CD14-positive monocyte (primary cell): ENCODE measurements around the gene CEBPG. TPM values are rescaled to one million over a fixed set of nuclear protein-coding genes. Genes with fewer than 3 reads are reported as not detected.

Source experiments
- DNase-seq, 3 donors: peaks; one replicate each; pipeline ENCODE4 v3.0.0-alpha.2; 2011 to 2022
- H2AFZ ChIP-seq: 2 replicates; pipeline ENCODE4 v1.6.0; 2012; ENCODE audit warnings: mild to moderate bottlenecking, low read depth, low read length, inconsistent platforms; ENCODE audit not compliant: insufficient read depth, poor library complexity, severe bottlenecking
- H3K27ac ChIP-seq, 2 donors: 1 replicate in 1 of 2; 2 replicates in 1 of 2; pipeline ENCODE4 v1.5.1; 2012 to 2013; ENCODE audit warnings: low read length in 2 of 2, control low read depth in 1 of 2, inconsistent platforms in 1 of 2, low read depth in 1 of 2, mild to moderate bottlenecking in 1 of 2
- H3K27me3 ChIP-seq, 2 donors: one replicate each; pipeline versions ENCODE4 v1.6.0 to v1.6.1; 2011 to 2013; ENCODE audit warnings: low read length in 2 of 2; ENCODE audit not compliant: control insufficient read depth in 2 of 2, insufficient read depth in 2 of 2
- H3K36me3 ChIP-seq, 2 donors: replicated peaks in 1 of 2; 1 replicate in 1 of 2; 2 replicates in 1 of 2; pipeline versions ENCODE4 v1.5.1 to v1.6.1; 2012 to 2013; ENCODE audit warnings: low read length in 2 of 2, control low read depth in 1 of 2, inconsistent platforms in 1 of 2, mild to moderate bottlenecking in 1 of 2; ENCODE audit not compliant: insufficient read depth in 2 of 2, control insufficient read depth in 1 of 2
- H3K4me1 ChIP-seq, 2 donors: 1 replicate in 1 of 2; 2 replicates in 1 of 2; pipeline versions ENCODE4 v1.5.1 to v1.6.1; 2012 to 2013; ENCODE audit warnings: low read length in 2 of 2, control low read depth in 1 of 2, inconsistent platforms in 1 of 2, mild to moderate bottlenecking in 1 of 2, moderate library complexity in 1 of 2; ENCODE audit not compliant: insufficient read depth in 2 of 2, control insufficient read depth in 1 of 2
- H3K4me2 ChIP-seq: replicated peaks from 2 replicates; pipeline ENCODE3; 2012; ENCODE audit warnings: low read length, moderate library complexity, mild to moderate bottlenecking; ENCODE audit not compliant: poor library complexity, severe bottlenecking; ENCODE audit errors: extremely low read depth
- H3K4me3 ChIP-seq, 3 experiments: fragments of 200-600 bp in 1 of 3; sonication (generic) in 1 of 3; replicated peaks in 1 of 3; 1 replicate in 2 of 3; 2 replicates in 1 of 3; pipeline ENCODE4 v1.5.1; 2011 to 2013; ENCODE audit warnings: low read length in 3 of 3, mild to moderate bottlenecking in 3 of 3, control low read depth in 2 of 3, low read depth in 2 of 3, inconsistent platforms in 1 of 3, moderate library complexity in 1 of 3
- H3K79me2 ChIP-seq: 2 replicates; pipeline ENCODE4 v1.6.0; 2012; ENCODE audit warnings: mild to moderate bottlenecking, control low read depth, inconsistent platforms, low read length, moderate library complexity; ENCODE audit not compliant: insufficient read depth
- H3K9ac ChIP-seq: 2 replicates; pipeline ENCODE4 v1.6.0; 2017; ENCODE audit warnings: low read length, mild to moderate bottlenecking; ENCODE audit not compliant: insufficient read depth, poor library complexity, severe bottlenecking
- H3K9me3 ChIP-seq, 2 donors: replicated peaks in 1 of 2; 1 replicate in 1 of 2; 2 replicates in 1 of 2; pipeline versions ENCODE4 v1.5.1 to v1.6.1; 2012 to 2013; ENCODE audit warnings: low read length in 2 of 2, control low read depth in 1 of 2; ENCODE audit not compliant: control insufficient read depth in 1 of 2, insufficient read depth in 1 of 2
- H4K20me1 ChIP-seq: 2 replicates; pipeline ENCODE4 v1.6.0; 2012; ENCODE audit warnings: mild to moderate bottlenecking, low read length, control low read depth, moderate library complexity; ENCODE audit not compliant: insufficient read depth
- H3K27ac Mint-ChIP-seq, 7 donors: one replicate each; pipeline ENCODE4 v1.8.0; 2020; ENCODE audit warnings: mild to moderate bottlenecking in 7 of 7, mixed read lengths in 7 of 7, moderate library complexity in 6 of 7, inconsistent platforms in 2 of 7
- H3K27me3 Mint-ChIP-seq, 3 donors: one replicate each; pipeline ENCODE4 v1.8.0; 2021 to 2022; ENCODE audit warnings: low read depth in 3 of 3, mild to moderate bottlenecking in 3 of 3, mixed read lengths in 3 of 3, moderate library complexity in 3 of 3, inconsistent platforms in 1 of 3
- H3K36me3 Mint-ChIP-seq, 2 donors: one replicate each; pipeline ENCODE4 v1.8.0; 2020; ENCODE audit warnings: mixed read lengths in 2 of 2, inconsistent platforms in 1 of 2, mild to moderate bottlenecking in 1 of 2
- H3K4me1 Mint-ChIP-seq: one replicate; pipeline ENCODE4 v1.8.0; 2020; ENCODE audit warnings: mild to moderate bottlenecking, mixed read lengths
- H3K4me3 Mint-ChIP-seq, 2 donors: one replicate each; pipeline ENCODE4 v1.8.0; 2020; ENCODE audit warnings: mild to moderate bottlenecking in 2 of 2, mixed read lengths in 2 of 2, moderate library complexity in 1 of 2
- H3K9me3 Mint-ChIP-seq, 7 donors: one replicate each; pipeline ENCODE4 v1.8.0; 2020 to 2022; ENCODE audit warnings: mixed read lengths in 7 of 7, mild to moderate bottlenecking in 6 of 7, moderate library complexity in 6 of 7, inconsistent platforms in 2 of 7
- CTCF ChIP-seq: fragments of 200-600 bp; IDR thresholded peaks from one replicate; pipeline ENCODE4 v1.8.0; 2022; ENCODE audit warnings: antibody characterized with exemption, mild to moderate bottlenecking
- WGBS: methylation state at CpG from one replicate; pipeline ENCODE4 v1.1.5; 2013; ENCODE audit warnings: missing lambda C conversion rate; ENCODE audit not compliant: insufficient coverage; 5-methylcytosine and 5-hydroxymethylcytosine counted together
- intact Hi-C, 2 donors: fragments of 100-400 bp; cut with micrococcal nuclease; formaldehyde crosslinking; loops; one replicate each; pipeline versions ENCODE4 v1.15.0 to v1.15.1; 2023
- polyA plus RNA-seq, 3 donors: library from polyadenylated mRNA; depleted of rRNA in 1 of 3; unstranded in 2 of 3; stranded (reverse) in 1 of 3; fragments of 300-500 nt in 2 of 3; fragments of >200 nt in 1 of 3; fragmentation: Illumina TruSeq in 2 of 3; gene quantifications; 1 replicate in 2 of 3; 2 replicates in 1 of 3; pipeline ENCODE4 v1.2.3, GENCODE V29; 2012 to 2021

Gene CEBPG
- polyA plus RNA-seq, 3 donors: 16.8 to 18.3 (median 17.8) TPM

GRCh38 chr19:33362508-33363228 lies 10.8 kb upstream of the CEBPG start:
- Mint-ChIP-seq H3K27me3 (peaks cover 8 to 9% (median 9%) of the 10 kb centered on the region in 3 donors), H3K4me1 (peaks cover 6% of the 10 kb centered on the region), H3K36me3 (no peaks in the 10 kb centered on the region), H3K4me3 (no peak overlapping the region), H3K27ac (no peak overlapping the region), H3K9me3 (peaks cover 0 to 2% (median 0%) of the 10 kb centered on the region in 7 donors)
- no peak for DNase-seq
- WGBS: 83% methylated on average over 3 of the region's 6 CpGs
- Histone ChIP-seq H3K4me1 (peaks cover 0 to 7% of the 10 kb centered on the region in 2 donors), H3K27ac (no peak overlapping the region), H3K36me3 (no peaks in the 10 kb centered on the region), H3K4me2 (no peak overlapping the region), H2AFZ (no peak overlapping the region), H3K79me2 (no peaks in the 10 kb centered on the region), H4K20me1 (no peaks in the 10 kb centered on the region), H3K9me3 (no peaks in the 10 kb centered on the region), H3K27me3 (no peaks in the 10 kb centered on the region), H3K4me3 (no peak overlapping the region), H3K9ac (no peak overlapping the region)
- no peak for TF ChIP-seq CTCF
- intact Hi-C loops: no loop called here

- Mint-ChIP-seq H3K27ac (no peak overlapping the region), H3K27me3 (peaks cover 8 to 9% (median 9%) of the 10 kb centered on the region in 3 donors)
- intact Hi-C loops: no loop called here
These were observed 10.0 kb upstream of the CEBPG start for GRCh38 chr19:33363476-33363875.

More at GRCh38 chr19:33363476-33363875, 10.0 kb upstream of the CEBPG start:
- Histone ChIP-seq H3K79me2 (no peaks in the 10 kb centered on the region), H3K27me3 (no peaks in the 10 kb centered on the region), H4K20me1 (no peaks in the 10 kb centered on the region), H3K27ac (no peak overlapping the region), H3K9ac (no peak overlapping the region), H3K4me2 (no peak overlapping the region), H3K4me3 (no peak overlapping the region), H3K9me3 (no peaks in the 10 kb centered on the region), H2AFZ (no peak overlapping the region), H3K36me3 (no peaks in the 10 kb centered on the region), H3K4me1 (peaks cover 0 to 7% of the 10 kb centered on the region in 2 donors)
- WGBS: 95% methylated on average over 5 of the region's 5 CpGs
- Mint-ChIP-seq H3K36me3 (no peaks in the 10 kb centered on the region), H3K4me1 (peaks cover 6% of the 10 kb centered on the region), H3K4me3 (no peak overlapping the region), H3K9me3 (peaks cover 0 to 2% (median 0%) of the 10 kb centered on the region in 7 donors)
- no peak for TF ChIP-seq CTCF
- DNase-seq: no peak
